GM21619 (cell line): ENCODE results near the gene CEP126.

Source experiments
- ATAC-seq: cut with Tn5 transposase; IDR thresholded peaks from one replicate; pipeline ENCODE4 v1.9.1; 2021; ENCODE audit not compliant: unreplicated experiment

Gene CEP126

GRCh38 chr11:101914738-101915426 lies at the start of gene CEP126:
Gene CEP126 (plus strand): TSS chr11:101915010. CDS start chr11:101915285, 275 bp downstream.
- ATAC-seq: peak; percentile 100

GRCh38 chr11:101866619-101867491 lies 48.0 kb upstream of the CEP126 start:
- no peak for ATAC-seq

- ATAC-seq: no peak
These were observed 46.9 kb upstream of the CEP126 start for GRCh38 chr11:101867951-101868350.

GRCh38 chr11:101870510-101870909 lies 44.3 kb upstream of the CEP126 start:
- ATAC-seq: no peak

- ATAC-seq: no peak
These were observed 42.5 kb upstream of the CEP126 start for GRCh38 chr11:101872171-101872882.

- ATAC-seq: no peak
These were observed 34.6 kb upstream of the CEP126 start for GRCh38 chr11:101880222-101880621.

- no peak for ATAC-seq
These were observed 33.2 kb upstream of the CEP126 start for GRCh38 chr11:101881586-101881985.

GRCh38 chr11:101885631-101886030 lies 29.2 kb upstream of the CEP126 start:
- no peak for ATAC-seq

- no peak for ATAC-seq
These were observed 25.0 kb upstream of the CEP126 start for GRCh38 chr11:101889767-101890166.

- no peak for ATAC-seq
These were observed 20.3 kb upstream of the CEP126 start for GRCh38 chr11:101894505-101894904.

- ATAC-seq: no peak
These were observed 7.0 kb upstream of the CEP126 start for GRCh38 chr11:101907815-101908214.

- no peak for ATAC-seq
These were observed 5.7 kb upstream of the CEP126 start for GRCh38 chr11:101909087-101909486.

- no peak for ATAC-seq
These were observed 2.0 kb upstream of the CEP126 start for GRCh38 chr11:101912823-101913284.

- no peak for ATAC-seq
These were observed 1.2 kb upstream of the CEP126 start for GRCh38 chr11:101913656-101914055.

- ATAC-seq: no peak
These were observed 471 bp upstream of the CEP126 start for GRCh38 chr11:101914341-101914737.

- ATAC-seq: peak; percentile 35
These were observed 1.0 kb downstream of the CEP126 start for GRCh38 chr11:101915791-101916291.

- ATAC-seq: no peak
These were observed 1.6 kb downstream of the CEP126 start, which contains the start of gene ANGPTL5 for GRCh38 chr11:101916422-101916821. Gene ANGPTL5 (minus strand): TSS chr11:101916522. CDS start chr11:101907909, 8,613 bp downstream.

- no peak for ATAC-seq
These were observed 2.4 kb downstream of the CEP126 start for GRCh38 chr11:101917226-101917625.

GRCh38 chr11:101920992-101921391 lies 6.2 kb downstream of the CEP126 start:
- no peak for ATAC-seq

GRCh38 chr11:101923554-101923953 lies 8.7 kb downstream of the CEP126 start:
- ATAC-seq: no peak

GRCh38 chr11:101929294-101929915 lies 14.6 kb downstream of the CEP126 start:
- no peak for ATAC-seq
